ENCODE results near the gene C17orf78.
A peak's percentile ranks its signal among the peaks of the same experiment; 100 is the strongest.
"Not testable (repeated sequence)": the region's sequence is repeated elsewhere in the genome, so short reads cannot be mapped to it uniquely, and the experiment has no call there.

C17orf78 gene

GRCh38 chr17:37406635-37407461 lies 31.1 kb downstream of the C17orf78 start, which contains the start of the genes ACACA and TADA2A:
ACACA (minus strand) TSS chr17:37406836; CDS start chr17:37406299, 537 bp downstream.
TADA2A (plus strand) TSS chr17:37406886; CDS start chr17:37411366, 4,480 bp downstream.
- peak within 1 kb of the TSS; percentile 96 to 98 (median 97) for H3K27ac Mint-ChIP-seq
- H3K4me3 Mint-ChIP-seq, result peak within 1 kb of the TSS; percentile 97 to 99 (median 98)
- H3K9me3 Mint-ChIP-seq, result no peaks in the 10 kb centered on the region
- peaks cover 22% of the 10 kb centered on the region for H3K4me1 Mint-ChIP-seq
- peaks cover 19% of the 10 kb centered on the region for H3K36me3 Mint-ChIP-seq (ENCODE audit: low read depth)
- no peak for TF ChIP-seq CTCF (IDR thresholded peaks at IDR 0.05; ENCODE audit: unreplicated experiment in 3 of 3)
- H3K27me3 Mint-ChIP-seq (ENCODE audit: low read depth), result no peaks in the 10 kb centered on the region

GRCh38 chr17:37408145-37408479 lies 32.3 kb downstream of the C17orf78 start:
- H3K27me3 Mint-ChIP-seq (ENCODE audit: low read depth); H3K9me3 Mint-ChIP-seq: not testable (repeated sequence)
- Mint-ChIP-seq H3K36me3 (ENCODE audit: low read depth) (peaks cover 25% of the 10 kb centered on the region), H3K4me1 (peaks cover 22% of the 10 kb centered on the region), H3K27ac (peak overlapping the region; percentile 48 to 74 (median 72)), H3K4me3 (peak overlapping the region; percentile 79 to 93 (median 88))

GRCh38 chr17:37410357-37410756 lies 34.6 kb downstream of the C17orf78 start:
- Mint-ChIP-seq H3K4me3 (peak overlapping the region in 2 of 3 experiments; percentile 23 to 27), H3K36me3 (ENCODE audit: low read depth) (peaks cover 47% of the 10 kb centered on the region), H3K27me3 (ENCODE audit: low read depth) (no peaks in the 10 kb centered on the region), H3K9me3 (no peaks in the 10 kb centered on the region), H3K4me1 (peaks cover 15% of the 10 kb centered on the region), H3K27ac (no peak overlapping the region)
- TF ChIP-seq CTCF (IDR thresholded peaks at IDR 0.05; ENCODE audit: unreplicated experiment in 3 of 3), result no peak

GRCh38 chr17:37413875-37414519 lies 38.2 kb downstream of the C17orf78 start:
- peaks cover 57% of the 10 kb centered on the region for H3K36me3 Mint-ChIP-seq (ENCODE audit: low read depth)
- H3K4me1 Mint-ChIP-seq, result no peaks in the 10 kb centered on the region
- H3K9me3 Mint-ChIP-seq, result no peaks in the 10 kb centered on the region

GRCh38 chr17:37417852-37418251 lies 42.1 kb downstream of the C17orf78 start:
- peaks cover 48% of the 10 kb centered on the region for H3K36me3 Mint-ChIP-seq (ENCODE audit: low read depth)
- H3K4me3 Mint-ChIP-seq, result no peak overlapping the region
- no peak overlapping the region for H3K27ac Mint-ChIP-seq
- H3K4me1 Mint-ChIP-seq, result no peaks in the 10 kb centered on the region
- TF ChIP-seq CTCF (IDR thresholded peaks at IDR 0.05; ENCODE audit: unreplicated experiment in 3 of 3), result no peak
- H3K9me3 Mint-ChIP-seq, result no peaks in the 10 kb centered on the region
- no peaks in the 10 kb centered on the region for H3K27me3 Mint-ChIP-seq (ENCODE audit: low read depth)

More at GRCh38 chr17:37413875-37414519, 38.2 kb downstream of the C17orf78 start:
- H3K27me3 Mint-ChIP-seq (ENCODE audit: low read depth), result no peaks in the 10 kb centered on the region
- H3K4me3 Mint-ChIP-seq, result no peak overlapping the region
- peak; percentile 8 to 25 (median 24) for TF ChIP-seq CTCF (IDR thresholded peaks at IDR 0.05; ENCODE audit: unreplicated experiment in 3 of 3)
- H3K27ac Mint-ChIP-seq, result no peak overlapping the region

- no peaks in the 10 kb centered on the region for H3K4me1 Mint-ChIP-seq
- H3K27me3 Mint-ChIP-seq (ENCODE audit: low read depth), result no peaks in the 10 kb centered on the region
- H3K4me3 Mint-ChIP-seq, result no peak overlapping the region
- H3K9me3 Mint-ChIP-seq, result no peaks in the 10 kb centered on the region
- no peak overlapping the region for H3K27ac Mint-ChIP-seq
- peaks cover 41% of the 10 kb centered on the region for H3K36me3 Mint-ChIP-seq (ENCODE audit: low read depth)
- no peak for TF ChIP-seq CTCF (IDR thresholded peaks at IDR 0.05; ENCODE audit: unreplicated experiment in 3 of 3)
These were observed 47.3 kb downstream of the C17orf78 start for GRCh38 chr17:37422971-37423625.
